Fibroblast of pulmonary artery (primary cell): ENCODE results near the gene MAPK13.

Source experiments
- DNase-seq: peaks from one replicate; pipeline ENCODE4 v3.0.0-alpha.2; 2010; ENCODE audit warnings: low read depth
- H3K4me3 ChIP-seq: replicated peaks from 2 replicates; pipeline ENCODE4 v1.5.1; 2011; ENCODE audit warnings: low read depth, mild to moderate bottlenecking, control low read depth, low read length, moderate library complexity
- CTCF ChIP-seq: IDR thresholded peaks from 2 replicates; pipeline ENCODE4 v1.5.1; 2011; ENCODE audit warnings: mild to moderate bottlenecking, control low read depth, low read length, inconsistent platforms; ENCODE audit errors: missing control alignments

Gene MAPK13

DNA sequence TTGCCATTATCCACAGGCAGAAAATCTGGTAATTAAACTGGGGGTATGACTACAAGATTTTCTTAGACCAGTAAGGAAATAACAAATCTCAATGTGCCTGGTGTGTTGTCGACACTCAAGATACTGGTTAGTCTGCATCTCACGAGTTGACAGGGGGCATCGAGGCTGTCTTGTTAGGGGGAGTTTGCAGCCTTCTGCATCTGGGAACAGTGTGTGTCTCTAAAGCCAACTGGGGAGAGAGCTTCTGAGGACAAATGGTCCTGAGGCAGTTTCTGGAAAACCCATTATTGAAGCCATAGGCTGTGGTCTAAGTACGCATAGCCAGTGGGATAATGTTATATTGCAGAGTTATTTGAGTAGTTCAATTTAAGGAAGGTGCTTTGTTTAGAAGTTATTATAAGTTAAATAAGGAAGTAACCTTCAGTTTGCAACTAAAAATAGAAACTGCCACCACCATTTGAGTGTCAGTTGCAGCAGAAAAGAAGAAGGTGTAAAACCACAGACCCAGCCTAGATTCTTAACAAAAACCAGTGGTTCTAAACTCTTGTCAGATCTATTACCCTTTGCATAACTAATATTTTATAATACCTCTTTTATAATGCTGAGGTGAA is 15.4 kb upstream of the MAPK13 start:
- no peak for DNase-seq
- no peak overlapping the region for H3K4me3 ChIP-seq
- no peak for TF ChIP-seq CTCF

- no peak for TF ChIP-seq CTCF
- DNase-seq, result no peak
- no peak overlapping the region for H3K4me3 ChIP-seq
Observed at GRCh38 chr6:36115412-36115811, 14.9 kb upstream of the MAPK13 start.

DNA sequence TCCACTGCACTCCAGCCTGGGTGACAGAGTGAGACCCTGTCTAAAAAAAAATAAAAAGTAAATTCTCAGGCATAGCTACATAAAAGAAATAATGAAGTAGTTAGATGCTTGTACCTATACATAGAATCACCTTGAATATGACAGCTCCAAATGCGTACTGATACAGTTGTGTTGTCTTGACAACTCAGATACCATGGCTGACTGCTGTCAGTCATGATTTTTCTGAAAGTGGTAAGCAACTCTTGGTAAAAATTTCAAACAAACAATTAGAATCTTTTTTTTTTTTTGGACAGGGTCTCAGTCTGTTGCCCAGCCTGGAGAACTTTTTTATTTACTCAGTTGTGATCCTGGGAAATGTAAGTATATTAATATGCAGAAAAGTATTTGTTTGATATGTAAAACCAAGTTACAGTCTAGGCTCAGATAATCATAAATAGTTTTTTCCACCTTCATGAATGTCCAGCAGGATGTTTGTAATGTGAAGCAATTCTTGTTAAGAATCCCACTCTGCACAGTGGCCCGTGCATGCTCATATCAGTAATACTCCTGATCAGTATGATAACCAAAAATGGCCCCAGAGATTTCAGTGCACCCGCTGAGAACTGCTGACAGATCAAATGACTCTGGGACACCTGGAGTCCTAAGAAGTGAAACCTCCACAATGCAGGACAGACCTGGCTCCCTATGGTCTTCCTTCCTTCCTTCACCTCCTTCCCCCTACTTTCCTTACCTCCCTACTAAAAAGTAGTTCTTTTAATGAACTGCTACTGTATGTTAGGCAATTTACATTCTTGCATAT is 14.0 kb upstream of the MAPK13 start:
- no peak overlapping the region for H3K4me3 ChIP-seq
- DNase-seq, result no peak
- TF ChIP-seq CTCF, result no peak

DNA sequence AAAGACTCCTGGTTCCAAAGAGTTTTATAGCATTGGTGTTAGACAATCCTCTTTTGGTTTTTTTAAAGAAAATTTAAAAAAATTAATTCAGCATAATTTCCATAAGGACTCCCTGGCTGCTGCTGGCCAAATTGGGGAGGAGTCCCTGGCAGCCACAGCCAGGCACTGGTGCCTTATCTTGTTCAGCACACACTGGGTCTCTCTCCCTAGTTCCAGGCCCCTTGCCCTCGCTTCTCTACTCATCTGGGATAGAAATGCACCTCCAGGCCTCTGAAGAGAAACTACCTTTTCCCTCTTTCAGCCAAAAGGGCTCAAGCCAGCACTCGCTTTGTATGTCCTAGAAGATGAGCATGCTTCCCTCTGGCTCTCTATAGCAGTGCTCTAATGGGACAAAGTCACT is 13.4 kb upstream of the MAPK13 start:
- TF ChIP-seq CTCF, result no peak
- H3K4me3 ChIP-seq, result no peak overlapping the region
- no peak for DNase-seq

DNA sequence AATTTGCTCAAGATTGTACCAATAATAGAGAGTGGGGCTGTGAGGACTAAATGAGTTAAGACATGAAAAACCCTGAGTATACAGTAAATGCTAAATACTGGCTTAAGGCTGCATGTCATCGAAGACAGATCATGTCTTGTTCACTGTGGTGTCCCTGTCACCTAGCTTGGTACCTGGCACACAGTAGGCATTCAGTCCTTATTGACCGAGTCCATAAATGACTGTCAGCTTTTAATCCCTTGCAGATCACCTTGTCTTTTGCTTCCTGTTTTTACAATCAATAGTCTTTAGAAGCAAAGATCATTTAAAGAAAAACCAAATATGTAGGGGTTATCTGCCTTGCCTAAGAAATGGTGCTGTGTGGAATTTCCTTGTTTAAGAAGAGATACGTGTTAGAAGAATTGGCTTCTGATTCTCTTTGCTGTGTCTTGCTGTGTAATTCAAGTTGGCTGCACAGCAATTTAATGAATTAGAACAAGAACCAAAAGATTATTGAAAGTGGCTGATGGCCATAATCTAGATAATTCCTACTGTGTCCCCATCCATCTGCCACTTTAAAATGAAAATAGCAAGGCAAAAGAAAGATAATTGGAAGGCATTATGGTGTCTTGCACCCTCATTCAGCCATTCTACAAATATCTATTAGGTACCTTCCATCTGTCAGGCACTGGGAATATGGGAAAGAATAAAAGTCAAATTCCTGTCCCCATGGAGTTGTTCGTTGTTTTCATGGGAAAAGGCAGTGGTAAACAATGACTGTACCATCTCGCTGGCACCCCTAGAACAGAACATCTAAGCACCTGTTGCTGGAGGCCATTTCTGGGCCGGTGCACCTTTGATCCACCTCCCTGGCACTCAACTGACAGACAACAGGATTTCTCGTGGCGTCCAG is 12.4 kb upstream of the MAPK13 start:
- no peak for TF ChIP-seq CTCF
- DNase-seq, result no peak
- H3K4me3 ChIP-seq, result no peak overlapping the region

DNA sequence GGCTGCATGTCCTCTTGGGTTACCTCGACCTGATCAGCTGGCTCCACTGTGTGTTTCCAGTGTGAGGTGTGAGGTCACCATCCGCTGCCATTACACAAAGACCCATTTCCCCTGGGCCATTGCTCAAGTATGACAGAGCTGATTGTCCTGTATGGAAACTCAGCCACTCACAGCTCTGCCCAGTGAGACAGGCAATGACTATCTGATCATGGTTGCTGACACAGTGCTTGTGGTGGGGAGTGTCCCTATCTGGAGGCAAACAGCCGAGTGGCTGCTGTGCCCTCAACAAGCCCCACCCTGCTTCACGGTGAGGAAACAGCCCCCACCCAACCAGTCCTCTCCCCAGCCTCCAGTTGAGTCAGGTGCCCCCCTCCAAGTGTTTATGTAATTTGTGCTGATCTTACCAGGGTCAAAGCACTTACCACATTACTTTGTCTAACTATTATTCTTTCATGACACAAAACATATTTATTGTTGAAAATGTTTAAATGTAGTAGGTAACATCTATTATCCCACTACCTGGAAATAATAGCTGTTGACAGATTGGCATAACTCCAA is 11.7 kb upstream of the MAPK13 start:
- no peak overlapping the region for H3K4me3 ChIP-seq
- no peak for TF ChIP-seq CTCF
- no peak for DNase-seq
